CD4-positive, alpha-beta memory T cell (primary cell): Measurements from ENCODE around the gene SHANK3. TPM values are rescaled to one million over a fixed set of nuclear protein-coding genes. Genes with fewer than 3 reads are reported as not detected.

ENCODE experiments used
- CTCF ChIA-PET: fragments of 350-600 bp; sonication (Branson Sonifier 250); formaldehyde crosslinking; loops from one replicate; lab custom pipeline; 2021; ENCODE audit warnings: inconsistent platforms; ENCODE audit not compliant: partially characterized antibody; lab: Charles Lee
- POLR2A ChIA-PET: fragments of 350-600 bp; sonication (Branson Sonifier 250); formaldehyde crosslinking; loops from one replicate; lab custom pipeline; 2021; ENCODE audit not compliant: partially characterized antibody; lab: Charles Lee
- DNase-seq, 5 donors: peaks; one replicate each; pipeline versions ENCODE4 v3.0.0 to v3.0.0-alpha.2; 2020 to 2022; ENCODE audit warnings: mixed read lengths in 1 of 5
- H3K27ac ChIP-seq: one replicate; pipeline ENCODE4 v1.7.0; 2013; ENCODE audit warnings: low read depth, low read length
- H3K27me3 ChIP-seq: 2 replicates; pipeline ENCODE4 v1.7.0; 2013; ENCODE audit warnings: mild to moderate bottlenecking, low read length, moderate library complexity; ENCODE audit not compliant: insufficient read depth
- H3K36me3 ChIP-seq: 2 replicates; pipeline ENCODE4 v1.7.0; 2013; ENCODE audit warnings: mild to moderate bottlenecking, low read length, moderate library complexity; ENCODE audit not compliant: insufficient read depth
- H3K4me1 ChIP-seq: 2 replicates; pipeline ENCODE4 v1.7.0; 2013; ENCODE audit warnings: mild to moderate bottlenecking, low read length, moderate library complexity; ENCODE audit not compliant: insufficient read depth
- H3K4me3 ChIP-seq, 2 donors: one replicate each; pipeline ENCODE4 v1.7.0; 2013; ENCODE audit warnings: low read length in 2 of 2, mild to moderate bottlenecking in 1 of 2
- H3K9me3 ChIP-seq, 2 donors: one replicate each; pipeline ENCODE4 v1.7.0; 2013; ENCODE audit warnings: low read length in 2 of 2, control low read depth in 1 of 2; ENCODE audit not compliant: control insufficient read depth in 1 of 2
- H3K27ac Mint-ChIP-seq, 7 donors: one replicate each; pipeline ENCODE4 v1.8.0; 2020 to 2021; ENCODE audit warnings: mixed read lengths in 7 of 7, mild to moderate bottlenecking in 6 of 7, inconsistent platforms in 3 of 7, moderate library complexity in 3 of 7
- H3K27me3 Mint-ChIP-seq, 2 donors: one replicate each; pipeline ENCODE4 v1.8.0; 2020 to 2021; ENCODE audit warnings: mixed read lengths in 2 of 2
- H3K36me3 Mint-ChIP-seq, 2 donors: one replicate each; pipeline ENCODE4 v1.8.0; 2020 to 2021; ENCODE audit warnings: mixed read lengths in 2 of 2, inconsistent platforms in 1 of 2, mild to moderate bottlenecking in 1 of 2
- H3K4me1 Mint-ChIP-seq, 4 donors: one replicate each; pipeline ENCODE4 v1.8.0; 2020 to 2021; ENCODE audit warnings: mixed read lengths in 4 of 4, mild to moderate bottlenecking in 1 of 4
- H3K4me3 Mint-ChIP-seq, 8 donors: one replicate each; pipeline ENCODE4 v1.8.0; 2020 to 2021; ENCODE audit warnings: mixed read lengths in 8 of 8, mild to moderate bottlenecking in 7 of 8, moderate library complexity in 6 of 8, inconsistent platforms in 3 of 8
- H3K9me3 Mint-ChIP-seq, 8 donors: one replicate each; pipeline ENCODE4 v1.8.0; 2020 to 2021; ENCODE audit warnings: mixed read lengths in 8 of 8, mild to moderate bottlenecking in 5 of 8, inconsistent platforms in 3 of 8, moderate library complexity in 1 of 8
- intact Hi-C: fragments of 100-400 bp; cut with micrococcal nuclease; formaldehyde crosslinking; loops from one replicate; pipeline ENCODE4 v1.15.1; 2023
- polyA plus RNA-seq, 2 donors: library from polyadenylated mRNA; unstranded; fragments of 300-500 nt; fragmentation: Illumina TruSeq; gene quantifications; one replicate each; pipeline ENCODE4 v1.2.3, GENCODE V29; 2021
- total RNA-seq, 2 experiments: library from RNA; stranded (reverse); gene quantifications; one replicate each; pipeline ENCODE4 v1.2.3, GENCODE V29; 2021

The SHANK3 gene
- total and polyA plus RNA-seq, 4 experiments from 2014 or later, result not detected

GRCh38 chr22:50688448-50688847 is 15.8 kb downstream of the SHANK3 start:
- Mint-ChIP-seq H3K27me3 (peaks cover 2 to 4% of the 10 kb centered on the region in 2 donors), H3K27ac (no peak overlapping the region), H3K36me3 (no peaks in the 10 kb centered on the region), H3K4me3 (no peak overlapping the region), H3K4me1 (no peaks in the 10 kb centered on the region), H3K9me3 (peaks cover 0 to 8% (median under 1%) of the 10 kb centered on the region in 8 donors)
- no peak for DNase-seq
- Histone ChIP-seq H3K9me3 (no peaks in the 10 kb centered on the region), H3K36me3 (no peaks in the 10 kb centered on the region), H3K27ac (no peak overlapping the region), H3K27me3 (no peaks in the 10 kb centered on the region), H3K4me1 (no peaks in the 10 kb centered on the region), H3K4me3 (no peak overlapping the region)
- ChIA-PET POLR2A (no interaction called here), CTCF (no interaction called here)
- intact Hi-C loops, result no loop called here

GRCh38 chr22:50691521-50691920 is 18.9 kb downstream of the SHANK3 start:
- peak in 4 of 5 donors; percentile 27 to 33 (median 30) for DNase-seq
- Histone ChIP-seq H3K4me3 (no peak overlapping the region), H3K4me1 (no peaks in the 10 kb centered on the region), H3K27ac (no peak overlapping the region), H3K9me3 (no peaks in the 10 kb centered on the region), H3K27me3 (no peaks in the 10 kb centered on the region), H3K36me3 (no peaks in the 10 kb centered on the region)
- no peak overlapping the region for H3K27ac Mint-ChIP-seq
- peaks cover 0 to 8% (median under 1%) of the 10 kb centered on the region in 8 donors for H3K9me3 Mint-ChIP-seq
- intact Hi-C loops, result loop anchor here (1.0 kb wide), 2 partner anchors 70 to 147 kb away; no protein-coding TSS in a partner anchor
- ChIA-PET POLR2A (interaction anchor here (1.2 kb wide), 1 partner anchor 70 kb away, joined by 4 read pairs; no protein-coding TSS in a partner anchor), CTCF (interaction anchor here (0.6 to 1.9 kb wide), 4 partner anchors 64 to 451 kb away, joined by 3 to 4 read pairs (median 3); partner anchors contain the start of gene ARSA)
- no peaks in the 10 kb centered on the region for H3K36me3 Mint-ChIP-seq
- H3K27me3 Mint-ChIP-seq, result peaks cover 4% of the 10 kb centered on the region in 2 donors
- H3K4me1 Mint-ChIP-seq, result no peaks in the 10 kb centered on the region
- H3K4me3 Mint-ChIP-seq, result no peak overlapping the region

GRCh38 chr22:50693462-50693861 is 20.8 kb downstream of the SHANK3 start:
- no peak overlapping the region for H3K4me3 ChIP-seq
- Mint-ChIP-seq H3K9me3 (peaks cover 0 to 8% (median under 1%) of the 10 kb centered on the region in 8 donors), H3K4me1 (no peaks in the 10 kb centered on the region), H3K36me3 (no peaks in the 10 kb centered on the region), H3K27ac (peak overlapping the region in 1 of 7 donors; percentile 62), H3K4me3 (no peak overlapping the region), H3K27me3 (peaks cover 0 to 4% of the 10 kb centered on the region in 2 donors)
- no peak overlapping the region for H3K27ac ChIP-seq
- ChIA-PET POLR2A (no interaction called here), CTCF (interaction anchor here (1.4 kb wide), 1 partner anchor 168 kb away, joined by 3 read pairs; the partner anchor contains the start of gene SCO2)
- H3K9me3 ChIP-seq, result no peaks in the 10 kb centered on the region
- no peaks in the 10 kb centered on the region for H3K4me1 ChIP-seq
- DNase-seq, result no peak
- H3K36me3 ChIP-seq, result no peaks in the 10 kb centered on the region
- intact Hi-C loops, result no loop called here
- H3K27me3 ChIP-seq, result no peaks in the 10 kb centered on the region

- Histone ChIP-seq H3K27me3 (no peaks in the 10 kb centered on the region), H3K9me3 (no peaks in the 10 kb centered on the region), H3K4me1 (no peaks in the 10 kb centered on the region), H3K36me3 (no peaks in the 10 kb centered on the region), H3K4me3 (no peak overlapping the region), H3K27ac (no peak overlapping the region)
- no peaks in the 10 kb centered on the region for H3K36me3 Mint-ChIP-seq
- H3K9me3 Mint-ChIP-seq, result peaks cover 0 to 8% (median under 1%) of the 10 kb centered on the region in 8 donors
- no peak overlapping the region for H3K27ac Mint-ChIP-seq
- ChIA-PET POLR2A (no interaction called here), CTCF (no interaction called here)
- no peak for DNase-seq
- intact Hi-C loops, result no loop called here
- no peaks in the 10 kb centered on the region for H3K4me1 Mint-ChIP-seq
- H3K4me3 Mint-ChIP-seq, result no peak overlapping the region
- H3K27me3 Mint-ChIP-seq, result peaks cover 0 to 4% of the 10 kb centered on the region in 2 donors
These were observed 21.5 kb downstream of the SHANK3 start for GRCh38 chr22:50694099-50694605.

- H3K27me3 Mint-ChIP-seq, result peaks cover 0 to 4% of the 10 kb centered on the region in 2 donors
- H3K36me3 Mint-ChIP-seq, result no peaks in the 10 kb centered on the region
- H3K4me1 ChIP-seq, result no peaks in the 10 kb centered on the region
- peaks cover 0 to 8% (median under 1%) of the 10 kb centered on the region in 8 donors for H3K9me3 Mint-ChIP-seq
- H3K4me3 Mint-ChIP-seq, result no peak overlapping the region
- ChIA-PET CTCF (no interaction called here), POLR2A (no interaction called here)
- no peaks in the 10 kb centered on the region for H3K27me3 ChIP-seq
- H3K4me3 ChIP-seq, result no peak overlapping the region
- no peaks in the 10 kb centered on the region for H3K9me3 ChIP-seq
- DNase-seq, result no peak
- H3K36me3 ChIP-seq, result no peaks in the 10 kb centered on the region
- H3K4me1 Mint-ChIP-seq, result no peaks in the 10 kb centered on the region
- H3K27ac Mint-ChIP-seq, result no peak overlapping the region
- intact Hi-C loops, result no loop called here
- H3K27ac ChIP-seq, result no peak overlapping the region
These were observed 22.3 kb downstream of the SHANK3 start for GRCh38 chr22:50694766-50695420.

- Mint-ChIP-seq H3K27ac (no peak overlapping the region), H3K4me1 (no peaks in the 10 kb centered on the region), H3K9me3 (peaks cover 0 to 8% (median under 1%) of the 10 kb centered on the region in 8 donors), H3K36me3 (no peaks in the 10 kb centered on the region), H3K4me3 (no peak overlapping the region), H3K27me3 (peaks cover 0 to 4% of the 10 kb centered on the region in 2 donors)
- no peaks in the 10 kb centered on the region for H3K27me3 ChIP-seq
- CTCF ChIA-PET, result no interaction called here
- POLR2A ChIA-PET, result no interaction called here
- intact Hi-C loops, result no loop called here
- no peaks in the 10 kb centered on the region for H3K36me3 ChIP-seq
- H3K4me1 ChIP-seq, result no peaks in the 10 kb centered on the region
- no peak for DNase-seq
- H3K27ac ChIP-seq, result no peak overlapping the region
- H3K9me3 ChIP-seq, result no peaks in the 10 kb centered on the region
- no peak overlapping the region for H3K4me3 ChIP-seq
These were observed 23.0 kb downstream of the SHANK3 start for GRCh38 chr22:50695421-50696250.

GRCh38 chr22:50696251-50696798 is 23.7 kb downstream of the SHANK3 start:
- H3K27ac ChIP-seq, result no peak overlapping the region
- H3K4me1 ChIP-seq, result no peaks in the 10 kb centered on the region
- Mint-ChIP-seq H3K27ac (no peak overlapping the region), H3K4me1 (peaks cover 0 to 2% (median 0%) of the 10 kb centered on the region in 4 donors), H3K27me3 (peaks cover 0 to 4% of the 10 kb centered on the region in 2 donors), H3K9me3 (peaks cover 0 to 8% (median under 1%) of the 10 kb centered on the region in 8 donors), H3K36me3 (no peaks in the 10 kb centered on the region), H3K4me3 (no peak overlapping the region)
- intact Hi-C loops, result no loop called here
- H3K9me3 ChIP-seq, result no peaks in the 10 kb centered on the region
- H3K36me3 ChIP-seq, result no peaks in the 10 kb centered on the region
- ChIA-PET CTCF (no interaction called here), POLR2A (no interaction called here)
- H3K27me3 ChIP-seq, result no peaks in the 10 kb centered on the region
- H3K4me3 ChIP-seq, result no peak overlapping the region
- DNase-seq, result no peak
